ENCODE measurements around the gene BICDL1.

BICDL1 gene

DNA sequence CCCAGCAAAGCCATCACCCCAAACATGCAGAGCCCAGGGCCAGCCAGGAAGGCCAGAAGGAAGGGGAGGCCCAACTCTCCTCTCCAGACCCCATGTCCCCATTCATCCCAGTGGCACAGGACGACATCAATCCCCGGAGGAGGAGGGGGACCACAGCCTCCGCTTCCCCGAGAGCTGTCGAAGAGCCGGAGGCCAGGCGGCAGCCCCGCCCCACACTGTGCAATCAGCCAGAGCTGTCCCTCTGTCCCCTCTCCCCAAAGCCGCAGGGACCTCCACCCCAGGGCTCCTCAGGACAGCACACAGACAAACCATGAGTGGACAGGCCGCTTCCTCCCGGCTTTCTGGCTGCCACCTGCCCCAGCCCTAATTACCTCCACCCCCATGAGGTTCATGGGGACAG lies 110.7 kb downstream of the BICDL1 start:
- no peak for FAIRE-seq
- no peak for DNase-seq (ENCODE audit: insufficient read length)
- TF ChIP-seq POLR2AphosphoS5 (IDR thresholded peaks at IDR 0.05; ENCODE audit: low read depth, low read length) (no peak), POLR2A (IDR thresholded peaks at IDR 0.05; ENCODE audit: low read depth, low read length) (no peak), TAF1 (IDR thresholded peaks at IDR 0.05; ENCODE audit: borderline replicate concordance, low read depth, low read length) (no peak)

DNA sequence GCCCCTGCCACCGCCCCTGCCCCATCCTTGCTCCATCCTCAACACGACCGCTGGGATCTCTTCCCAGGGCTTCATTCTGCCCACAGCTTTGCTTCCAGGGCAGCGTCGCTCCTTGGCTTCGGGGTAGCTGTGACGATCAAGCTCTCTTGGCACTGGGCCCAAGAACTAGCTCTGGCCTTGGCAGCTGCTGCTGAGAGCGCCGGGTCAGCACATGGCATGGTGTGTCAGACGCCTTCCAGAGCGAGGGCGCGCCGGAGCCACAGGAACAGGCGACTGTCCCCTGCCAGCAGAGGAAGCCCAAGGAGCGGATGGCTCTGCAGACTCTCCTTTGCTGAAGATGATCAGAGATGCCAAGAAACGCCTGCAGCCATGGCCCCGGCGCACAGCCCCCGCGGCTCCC lies 111.6 kb downstream of the BICDL1 start:
- FAIRE-seq = no peak
- no peak for DNase-seq (ENCODE audit: insufficient read length)
- TF ChIP-seq POLR2AphosphoS5 (IDR thresholded peaks at IDR 0.05; ENCODE audit: low read depth, low read length) = no peak
- no peak for TF ChIP-seq TAF1 (IDR thresholded peaks at IDR 0.05; ENCODE audit: borderline replicate concordance, low read depth, low read length)
- no peak for TF ChIP-seq POLR2A (IDR thresholded peaks at IDR 0.05; ENCODE audit: low read depth, low read length)

DNA sequence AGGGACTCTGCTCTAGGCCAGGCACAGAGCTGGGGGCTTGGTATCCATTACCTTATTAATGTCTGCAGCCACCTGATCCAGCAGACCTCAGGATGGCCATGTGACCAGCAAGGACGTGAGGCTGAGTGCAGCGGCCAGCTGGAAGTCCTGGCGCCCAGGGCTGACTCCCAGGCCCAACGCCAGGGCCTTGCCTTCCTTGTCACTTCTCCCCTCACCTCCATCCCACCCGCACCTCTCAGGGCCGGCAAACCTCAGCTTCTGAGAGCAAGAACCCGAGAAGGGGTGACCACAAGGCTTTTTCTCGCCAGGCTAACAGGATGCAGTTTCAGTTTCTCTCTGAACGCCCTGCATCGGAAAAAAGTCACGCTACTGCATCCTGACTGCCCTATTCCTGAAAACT lies 112.1 kb downstream of the BICDL1 start:
- no peak for TF ChIP-seq TAF1 (IDR thresholded peaks at IDR 0.05; ENCODE audit: borderline replicate concordance, low read depth, low read length)
- no peak for TF ChIP-seq POLR2AphosphoS5 (IDR thresholded peaks at IDR 0.05; ENCODE audit: low read depth, low read length)
- TF ChIP-seq POLR2A (IDR thresholded peaks at IDR 0.05; ENCODE audit: low read depth, low read length) = no peak
- no peak for FAIRE-seq
- DNase-seq (ENCODE audit: insufficient read length) = no peak

DNA sequence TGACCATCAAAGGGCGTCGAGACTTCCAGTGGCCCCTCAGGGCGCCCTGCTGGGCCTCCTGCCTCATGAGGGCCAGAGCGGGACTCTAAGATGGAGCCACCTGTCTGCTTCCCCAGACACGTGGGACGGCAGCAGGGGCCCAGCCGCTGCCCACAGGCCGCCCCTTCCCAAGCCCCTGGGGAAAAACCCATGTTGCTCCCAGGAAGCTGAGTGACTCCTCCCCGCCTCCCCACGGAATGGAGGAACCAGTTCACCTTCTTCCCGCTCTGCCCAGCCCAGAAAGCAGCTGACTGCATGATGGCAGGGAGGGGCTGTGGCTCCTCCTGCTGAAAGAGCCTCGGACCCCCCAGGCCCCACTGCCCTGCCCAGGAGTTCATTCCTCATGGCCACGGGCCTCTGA lies 112.6 kb downstream of the BICDL1 start:
- FAIRE-seq = no peak
- TF ChIP-seq POLR2A (IDR thresholded peaks at IDR 0.05; ENCODE audit: low read depth, low read length) = no peak
- no peak for TF ChIP-seq TAF1 (IDR thresholded peaks at IDR 0.05; ENCODE audit: borderline replicate concordance, low read depth, low read length)
- TF ChIP-seq POLR2AphosphoS5 (IDR thresholded peaks at IDR 0.05; ENCODE audit: low read depth, low read length) = no peak

DNA sequence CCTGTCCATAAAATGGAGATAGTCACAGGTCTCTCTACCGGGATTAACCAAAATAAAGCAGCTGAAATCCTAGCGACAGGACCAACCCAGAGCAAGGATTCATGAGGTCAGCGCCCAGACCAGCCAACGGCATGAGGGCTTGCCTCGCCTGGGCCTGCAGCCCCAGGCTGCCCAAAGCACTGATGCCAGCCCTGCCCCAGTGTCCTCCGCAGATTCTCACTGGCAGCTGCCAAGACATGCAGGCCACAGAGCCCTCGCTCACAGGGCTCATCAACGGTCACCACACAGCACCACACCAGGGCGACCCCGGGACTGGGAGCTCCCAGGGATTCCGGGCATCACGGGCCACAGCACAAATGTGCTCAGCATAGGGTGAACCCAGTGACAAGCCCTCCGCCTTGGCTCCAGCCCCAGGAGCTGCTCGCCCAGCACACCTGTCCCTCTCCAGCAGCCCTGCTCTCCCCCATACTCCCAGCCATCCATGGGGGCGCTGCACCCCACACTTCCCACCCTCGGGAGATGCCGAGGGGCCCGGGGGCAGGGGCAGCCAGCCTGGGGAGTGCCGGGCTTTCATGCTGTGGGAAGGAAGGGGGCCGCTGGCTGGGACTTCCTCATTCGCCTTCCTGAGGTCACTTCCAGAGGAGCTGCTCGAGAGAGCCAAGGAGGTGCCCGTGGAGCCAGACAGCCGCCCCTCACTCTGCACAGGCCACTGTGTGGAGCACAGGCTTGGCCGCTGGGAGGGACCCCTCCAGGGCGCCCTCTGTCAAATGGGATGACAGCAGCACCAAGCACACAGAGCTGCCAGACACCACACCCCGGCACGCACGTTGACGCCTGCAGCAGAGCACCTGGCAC lies 113.4 kb downstream of the BICDL1 start:
- no peak for DNase-seq (ENCODE audit: insufficient read length)
- FAIRE-seq = no peak
- TF ChIP-seq TAF1 (IDR thresholded peaks at IDR 0.05; ENCODE audit: borderline replicate concordance, low read depth, low read length) (no peak), POLR2AphosphoS5 (IDR thresholded peaks at IDR 0.05; ENCODE audit: low read depth, low read length) (no peak), POLR2A (IDR thresholded peaks at IDR 0.05; ENCODE audit: low read depth, low read length) (no peak)

More for the DNA sequence above, 112.6 kb downstream of the BICDL1 start:
- DNase-seq (ENCODE audit: insufficient read length) = no peak

DNA sequence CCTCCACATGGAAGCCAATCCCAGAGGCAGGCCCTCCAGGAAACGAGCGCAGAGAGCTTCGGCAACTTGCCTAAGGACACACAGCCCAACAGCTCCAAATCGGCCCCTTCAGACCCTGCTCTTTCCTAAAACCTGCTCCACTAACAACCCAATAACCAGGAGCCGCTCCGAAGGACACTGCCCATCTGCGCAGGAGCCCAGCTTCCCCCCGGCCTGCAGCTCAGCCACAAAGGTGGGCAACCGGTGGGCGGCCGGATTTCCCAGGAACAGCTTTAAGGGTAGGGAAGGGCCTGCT lies 114.0 kb downstream of the BICDL1 start:
- TF ChIP-seq POLR2A (IDR thresholded peaks at IDR 0.05; ENCODE audit: low read depth, low read length) (no peak), POLR2AphosphoS5 (IDR thresholded peaks at IDR 0.05; ENCODE audit: low read depth, low read length) (no peak; the same call in 1 of the 2 replicates), TAF1 (IDR thresholded peaks at IDR 0.05; ENCODE audit: borderline replicate concordance, low read depth, low read length) (no peak)

DNA sequence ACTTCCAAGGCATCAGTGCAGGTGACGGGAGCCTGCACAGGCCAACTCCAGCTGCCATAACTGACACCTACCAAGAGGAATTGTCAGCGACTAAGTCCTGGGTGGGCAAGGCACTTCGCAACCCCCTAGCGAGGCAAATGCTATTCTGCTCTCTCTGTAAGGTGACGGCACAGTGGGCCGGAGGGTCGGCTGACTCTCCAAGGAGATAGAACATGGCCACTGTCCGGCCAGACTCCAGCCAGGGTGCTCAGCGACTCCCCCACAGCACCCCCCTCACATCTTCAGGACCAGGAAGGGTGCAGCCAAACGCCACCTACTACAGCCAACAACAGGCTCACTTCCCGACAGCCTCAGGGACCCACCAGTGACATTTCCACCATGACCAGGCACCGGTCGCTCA lies 114.3 kb downstream of the BICDL1 start:
- TF ChIP-seq TAF1 (IDR thresholded peaks at IDR 0.05; ENCODE audit: borderline replicate concordance, low read depth, low read length) (no peak), POLR2AphosphoS5 (IDR thresholded peaks at IDR 0.05; ENCODE audit: low read depth, low read length) (no peak), POLR2A (IDR thresholded peaks at IDR 0.05; ENCODE audit: low read depth, low read length) (no peak; the same call in 1 of the 2 replicates)
- no peak for FAIRE-seq
- no peak for DNase-seq (ENCODE audit: insufficient read length)

More for the DNA sequence above, 114.0 kb downstream of the BICDL1 start:
- FAIRE-seq (no peak), DNase-seq (ENCODE audit: insufficient read length) (no peak)

DNA sequence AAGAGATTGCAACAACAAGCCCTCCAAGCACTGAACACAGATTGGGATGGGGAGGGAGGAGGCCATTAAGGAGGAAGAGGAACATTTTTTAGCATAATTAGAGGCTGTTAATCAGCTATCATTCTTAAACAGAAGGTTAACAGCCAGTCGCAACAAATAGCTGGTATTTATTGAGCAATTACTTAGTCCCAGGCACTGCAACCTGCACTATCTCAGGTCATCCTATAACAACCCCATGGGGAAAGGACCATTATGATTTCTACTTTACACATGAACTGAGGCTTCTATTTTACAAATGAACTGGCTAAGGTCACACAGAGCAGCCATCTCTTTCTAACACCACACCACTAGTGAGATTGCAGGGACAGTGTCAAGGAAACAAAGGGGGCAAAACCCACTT lies 117.1 kb downstream of the BICDL1 start:
- DNase-seq (ENCODE audit: insufficient read length) = no peak
- TF ChIP-seq TAF1 (IDR thresholded peaks at IDR 0.05; ENCODE audit: borderline replicate concordance, low read depth, low read length) = no peak
- TF ChIP-seq POLR2A (IDR thresholded peaks at IDR 0.05; ENCODE audit: low read depth, low read length) = no peak
- no peak for TF ChIP-seq POLR2AphosphoS5 (IDR thresholded peaks at IDR 0.05; ENCODE audit: low read depth, low read length)
- FAIRE-seq = no peak

DNA sequence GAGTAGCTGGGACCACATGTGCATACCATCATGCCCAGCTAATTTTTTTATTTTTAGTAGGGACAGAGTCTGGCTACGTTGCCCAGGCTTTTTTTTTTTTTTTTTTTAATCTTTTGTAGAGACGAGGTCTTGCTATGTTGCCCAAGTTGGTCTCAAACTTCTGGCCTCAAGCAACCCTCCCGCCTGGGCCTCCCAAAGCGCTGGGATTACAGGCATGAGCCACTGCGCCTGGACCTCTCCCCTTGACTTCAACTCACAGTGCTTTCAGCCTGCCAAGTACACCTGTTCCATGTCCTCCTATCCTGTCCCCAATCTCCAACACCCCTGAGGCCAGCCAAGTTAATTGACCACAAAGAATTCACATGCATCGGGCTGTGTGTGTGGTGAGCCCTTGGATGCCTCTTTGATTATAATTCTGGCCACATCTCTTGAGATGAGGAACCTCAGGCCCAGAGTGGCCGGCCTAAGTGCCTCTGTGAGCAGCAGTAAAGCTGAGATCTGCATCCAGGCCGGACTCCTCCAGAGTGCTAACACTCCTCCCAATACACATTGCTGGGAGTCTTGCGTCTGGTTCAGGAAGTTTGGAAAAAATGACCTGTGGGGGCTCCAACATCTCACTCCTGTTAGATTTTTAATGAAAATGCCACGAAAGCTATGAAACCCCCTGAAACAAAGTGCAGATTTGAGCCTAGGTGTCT lies 120.7 kb downstream of the BICDL1 start:
- DNase-seq (ENCODE audit: insufficient read length) = no peak
- TF ChIP-seq TAF1 (IDR thresholded peaks at IDR 0.05; ENCODE audit: borderline replicate concordance, low read depth, low read length) = no peak
- TF ChIP-seq POLR2AphosphoS5 (IDR thresholded peaks at IDR 0.05; ENCODE audit: low read depth, low read length) = no peak
- TF ChIP-seq POLR2A (IDR thresholded peaks at IDR 0.05; ENCODE audit: low read depth, low read length) = no peak

DNA sequence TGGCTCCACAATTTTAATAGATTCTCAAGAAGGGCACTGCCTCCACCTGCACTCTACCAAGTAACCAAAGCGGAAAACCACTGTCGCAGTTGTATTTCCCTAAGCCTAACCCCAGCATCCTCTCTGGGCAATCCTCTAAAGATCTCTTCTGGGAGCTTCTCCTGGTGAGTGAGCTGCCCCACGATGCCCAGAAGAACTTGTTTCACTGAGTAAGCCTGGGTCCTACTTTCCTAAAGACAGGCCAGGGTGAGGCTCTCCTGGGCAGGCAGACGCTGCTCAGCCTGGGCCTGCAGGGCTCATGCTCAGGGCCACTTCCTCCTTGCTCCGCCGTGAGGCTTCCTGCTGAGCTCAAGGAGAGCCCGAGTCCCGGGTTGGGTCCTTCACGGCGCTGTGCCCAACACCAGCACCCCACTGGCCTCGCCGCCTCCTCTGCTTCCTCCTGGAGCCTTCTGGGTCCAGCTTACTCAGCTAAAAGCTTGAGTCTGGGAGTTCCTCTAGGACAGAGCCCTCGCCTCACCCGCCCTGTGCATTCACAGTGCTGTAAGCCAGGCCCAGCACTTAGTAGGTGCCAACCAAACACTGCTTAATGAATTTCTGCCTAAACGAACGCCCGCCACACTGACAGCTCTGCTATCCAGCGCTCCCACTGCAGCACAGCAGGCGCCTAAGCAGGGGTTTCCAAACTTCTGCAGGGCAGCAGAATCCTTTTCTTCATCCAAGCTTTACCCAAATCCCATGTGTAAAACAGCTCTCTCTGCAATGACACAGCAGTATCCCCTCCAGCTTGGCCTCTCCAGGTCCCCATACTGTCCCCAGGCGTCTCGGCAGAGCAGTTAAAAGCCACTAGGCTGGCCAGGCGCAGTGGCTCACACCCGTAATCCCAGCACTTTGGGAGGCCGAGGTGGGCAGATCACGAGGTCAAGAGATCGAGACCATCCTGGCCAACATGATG lies 121.8 kb downstream of the BICDL1 start:
- TF ChIP-seq TAF1 (IDR thresholded peaks at IDR 0.05; ENCODE audit: borderline replicate concordance, low read depth, low read length) (no peak), POLR2AphosphoS5 (IDR thresholded peaks at IDR 0.05; ENCODE audit: low read depth, low read length) (no peak), POLR2A (IDR thresholded peaks at IDR 0.05; ENCODE audit: low read depth, low read length) (peak; percentile 29; the same call in 1 of the 2 replicates)
- FAIRE-seq (peak; percentile 57), DNase-seq (ENCODE audit: insufficient read length) (peak; percentile 64)

More for the DNA sequence above, 120.7 kb downstream of the BICDL1 start:
- no peak for FAIRE-seq

DNA sequence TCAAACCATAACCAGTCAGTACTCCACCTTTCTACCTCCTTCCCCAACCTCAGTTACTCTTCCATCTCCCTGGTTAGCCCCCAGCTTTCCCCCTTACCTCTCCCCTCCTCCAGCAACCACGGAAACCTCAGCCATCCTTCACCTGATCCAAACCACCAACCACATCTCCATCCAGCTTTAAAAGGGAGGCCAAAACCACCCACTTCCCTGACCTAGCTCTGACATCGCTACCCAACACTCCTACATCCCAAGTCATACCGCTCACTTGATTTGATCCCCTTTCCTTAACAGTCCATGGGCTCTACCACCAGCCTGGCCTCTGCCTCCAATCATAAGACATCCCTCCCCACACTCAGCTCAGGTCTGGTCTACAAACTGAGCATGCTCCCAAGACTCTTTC lies 126.0 kb downstream of the BICDL1 start:
- FAIRE-seq = no peak
- no peak for DNase-seq (ENCODE audit: insufficient read length)

More for the DNA sequence above, 126.0 kb downstream of the BICDL1 start:
- TF ChIP-seq TAF1 (IDR thresholded peaks at IDR 0.05; ENCODE audit: borderline replicate concordance, low read depth, low read length) = no peak
- 0 out of 2 replicates have a peak, but pooled peaks have one; percentile 14 for TF ChIP-seq POLR2AphosphoS5 (IDR thresholded peaks at IDR 0.05; ENCODE audit: low read depth, low read length)
